H9 (cell line): ENCODE results near the gene ATAD3C. TPM values are rescaled to one million over a fixed set of nuclear protein-coding genes. Genes with fewer than 3 reads are reported as not detected.

ENCODE experiments used
- DNase-seq: peaks from one replicate; pipeline ENCODE4 v3.0.0-alpha.2; 2017
- H2AFZ ChIP-seq: one replicate; pipeline ENCODE4 v1.6.1; 2013; ENCODE audit warnings: mild to moderate bottlenecking, low read length, control low read depth, moderate library complexity
- H2AK5ac ChIP-seq: 2 replicates; pipeline ENCODE4 v1.6.1; 2013; ENCODE audit warnings: low read length, control low read depth, mixed read lengths; ENCODE audit not compliant: insufficient read length
- H2BK120ac ChIP-seq: one replicate; pipeline ENCODE4 v1.6.1; 2013; ENCODE audit warnings: low read depth, mild to moderate bottlenecking, low read length, control low read depth, inconsistent platforms; ENCODE audit not compliant: poor library complexity, severe bottlenecking
- H2BK12ac ChIP-seq: 2 replicates; pipeline ENCODE4 v1.6.1; 2013; ENCODE audit warnings: low read length, control low read depth, mixed read lengths, low read depth; ENCODE audit not compliant: insufficient read length
- H2BK15ac ChIP-seq: 2 replicates; pipeline ENCODE4 v1.6.1; 2013; ENCODE audit warnings: low read depth, low read length, control low read depth
- H2BK20ac ChIP-seq: one replicate; pipeline ENCODE4 v1.6.1; 2013; ENCODE audit warnings: low read depth, mild to moderate bottlenecking, low read length, control low read depth, inconsistent platforms; ENCODE audit not compliant: poor library complexity, severe bottlenecking
- H2BK5ac ChIP-seq: 2 replicates; pipeline ENCODE4 v1.6.1; 2013; ENCODE audit warnings: low read length, control low read depth, mixed read lengths; ENCODE audit not compliant: insufficient read length
- H3K14ac ChIP-seq: 2 replicates; pipeline ENCODE4 v1.6.1; 2013; ENCODE audit warnings: low read length, control low read depth; ENCODE audit not compliant: insufficient read depth
- H3K18ac ChIP-seq: 2 replicates; pipeline ENCODE4 v1.6.1; 2013; ENCODE audit warnings: low read depth, mild to moderate bottlenecking, mixed read lengths, low read length, control low read depth; ENCODE audit not compliant: insufficient read length
- H3K23ac ChIP-seq: 2 replicates; pipeline ENCODE4 v1.6.1; 2013; ENCODE audit warnings: low read length, control low read depth, mixed read lengths, low read depth; ENCODE audit not compliant: insufficient read length
- H3K23me2 ChIP-seq: 2 replicates; pipeline ENCODE4 v1.6.1; 2013; ENCODE audit warnings: low read depth, mild to moderate bottlenecking, mixed read lengths, low read length, control low read depth; ENCODE audit not compliant: insufficient read length, poor library complexity, severe bottlenecking
- H3K27ac ChIP-seq: 2 replicates; pipeline ENCODE4 v1.5.1; 2013; ENCODE audit warnings: low read length, control low read depth, mixed read lengths, low read depth; ENCODE audit not compliant: insufficient read length
- H3K27me3 ChIP-seq: 2 replicates; pipeline ENCODE4 v1.6.1; 2013; ENCODE audit warnings: low read length, control low read depth, inconsistent platforms; ENCODE audit not compliant: insufficient read depth
- H3K4ac ChIP-seq: 2 replicates; pipeline ENCODE4 v1.6.1; 2013; ENCODE audit warnings: low read depth, mild to moderate bottlenecking, control low read depth, inconsistent platforms, low read length, moderate library complexity
- H3K4me1 ChIP-seq: 2 replicates; pipeline ENCODE4 v1.6.1; 2013; ENCODE audit warnings: low read length, control low read depth, inconsistent platforms; ENCODE audit not compliant: insufficient read depth
- H3K4me2 ChIP-seq: 2 replicates; pipeline ENCODE4 v1.6.1; 2013; ENCODE audit warnings: low read length, control low read depth, mixed read lengths; ENCODE audit not compliant: insufficient read length, insufficient read depth
- H3K56ac ChIP-seq: 2 replicates; pipeline ENCODE4 v1.6.1; 2013; ENCODE audit warnings: low read depth, mild to moderate bottlenecking, mixed read lengths, low read length, control low read depth; ENCODE audit not compliant: insufficient read length
- H3K79me1 ChIP-seq: 2 replicates; pipeline ENCODE4 v1.6.1; 2013; ENCODE audit warnings: low read depth, mild to moderate bottlenecking, moderate library complexity, low read length, control low read depth, inconsistent platforms; ENCODE audit not compliant: insufficient read depth, poor library complexity, severe bottlenecking
- H3K79me2 ChIP-seq: 2 replicates; pipeline ENCODE4 v1.6.1; 2013; ENCODE audit warnings: low read length, control low read depth, inconsistent platforms; ENCODE audit not compliant: insufficient read depth
- H3K9ac ChIP-seq: 2 replicates; pipeline ENCODE4 v1.6.1; 2013; ENCODE audit warnings: low read length, control low read depth, mixed read lengths; ENCODE audit not compliant: insufficient read length; ENCODE audit errors: extremely low read depth
- H3K9me3 ChIP-seq: one replicate; pipeline ENCODE4 v1.6.1; 2013; ENCODE audit warnings: low read depth, low read length, inconsistent platforms; ENCODE audit not compliant: control insufficient read depth
- H3T11ph ChIP-seq: one replicate; pipeline ENCODE4 v1.6.1; 2013; ENCODE audit warnings: mild to moderate bottlenecking, low read length, control low read depth, inconsistent platforms
- H4K20me1 ChIP-seq: one replicate; pipeline ENCODE4 v1.6.1; 2013; ENCODE audit not compliant: control insufficient read depth, insufficient read length, insufficient read depth
- H4K5ac ChIP-seq: 2 replicates; pipeline ENCODE4 v1.6.1; 2013; ENCODE audit warnings: low read depth, mild to moderate bottlenecking, mixed read lengths, low read length, control low read depth; ENCODE audit not compliant: insufficient read length
- H4K8ac ChIP-seq: replicated peaks from 2 replicates; pipeline ENCODE4 v1.6.1; 2013; ENCODE audit warnings: low read length, control low read depth, mixed read lengths, low read depth; ENCODE audit not compliant: insufficient read length
- H4K91ac ChIP-seq: 2 replicates; pipeline ENCODE4 v1.6.1; 2013; ENCODE audit warnings: low read depth, mild to moderate bottlenecking, moderate library complexity, mixed read lengths, low read length, control low read depth; ENCODE audit not compliant: insufficient read length
- H3K27ac Mint-ChIP-seq, 3 experiments: 2 replicates in 2 of 3; 3 replicates in 1 of 3; pipeline ENCODE4 v1.8.0; 2020 to 2021; ENCODE audit warnings: mixed read lengths in 3 of 3, mild to moderate bottlenecking in 1 of 3, moderate library complexity in 1 of 3
- H3K27me3 Mint-ChIP-seq: 2 replicates; pipeline ENCODE4 v1.8.0; 2021; ENCODE audit warnings: low read depth, mild to moderate bottlenecking, moderate library complexity, mixed read lengths
- H3K36me3 Mint-ChIP-seq, 3 experiments: 2 replicates in 2 of 3; 3 replicates in 1 of 3; pipeline ENCODE4 v1.8.0; 2020 to 2021; ENCODE audit warnings: low read depth in 3 of 3, mixed read lengths in 3 of 3; ENCODE audit not compliant: insufficient read depth in 1 of 3
- H3K4me1 Mint-ChIP-seq, 2 experiments: 2 replicates each; pipeline ENCODE4 v1.8.0; 2020; ENCODE audit warnings: mixed read lengths in 2 of 2
- H3K4me3 Mint-ChIP-seq, 2 experiments: 2 replicates in 1 of 2; 3 replicates in 1 of 2; pipeline ENCODE4 v1.8.0; 2020 to 2021; ENCODE audit warnings: mild to moderate bottlenecking in 2 of 2, mixed read lengths in 2 of 2, moderate library complexity in 1 of 2
- H3K9me3 Mint-ChIP-seq, 2 experiments: 2 replicates in 1 of 2; 3 replicates in 1 of 2; pipeline ENCODE4 v1.8.0; 2020; ENCODE audit warnings: mild to moderate bottlenecking in 2 of 2, mixed read lengths in 2 of 2, moderate library complexity in 1 of 2
- CTCF ChIP-seq: fragments of 200-600 bp; sonication (generic); conservative IDR thresholded peaks from 3 replicates; pipeline ENCODE4 v1.8.0; 2021; ENCODE audit warnings: antibody characterized with exemption, mild to moderate bottlenecking
- WGBS: extraction: QIAGEN DNeasy Blood & Tissue Kit; methylation state at CpG from one replicate; pipeline ENCODE4 v1.1.7; 2013; ENCODE audit warnings: missing lambda C conversion rate, low lambda C conversion rate, mixed read lengths; ENCODE audit not compliant: insufficient read length; ENCODE audit errors: extremely low coverage; 5-methylcytosine and 5-hydroxymethylcytosine counted together
- total RNA-seq: library from RNA; stranded (reverse); gene quantifications from 2 replicates; pipeline ENCODE4 v1.2.1, GENCODE V29; 2021

ATAD3C gene
- total RNA-seq, 1 experiment from 2014 or later: 7.7 TPM

DNA sequence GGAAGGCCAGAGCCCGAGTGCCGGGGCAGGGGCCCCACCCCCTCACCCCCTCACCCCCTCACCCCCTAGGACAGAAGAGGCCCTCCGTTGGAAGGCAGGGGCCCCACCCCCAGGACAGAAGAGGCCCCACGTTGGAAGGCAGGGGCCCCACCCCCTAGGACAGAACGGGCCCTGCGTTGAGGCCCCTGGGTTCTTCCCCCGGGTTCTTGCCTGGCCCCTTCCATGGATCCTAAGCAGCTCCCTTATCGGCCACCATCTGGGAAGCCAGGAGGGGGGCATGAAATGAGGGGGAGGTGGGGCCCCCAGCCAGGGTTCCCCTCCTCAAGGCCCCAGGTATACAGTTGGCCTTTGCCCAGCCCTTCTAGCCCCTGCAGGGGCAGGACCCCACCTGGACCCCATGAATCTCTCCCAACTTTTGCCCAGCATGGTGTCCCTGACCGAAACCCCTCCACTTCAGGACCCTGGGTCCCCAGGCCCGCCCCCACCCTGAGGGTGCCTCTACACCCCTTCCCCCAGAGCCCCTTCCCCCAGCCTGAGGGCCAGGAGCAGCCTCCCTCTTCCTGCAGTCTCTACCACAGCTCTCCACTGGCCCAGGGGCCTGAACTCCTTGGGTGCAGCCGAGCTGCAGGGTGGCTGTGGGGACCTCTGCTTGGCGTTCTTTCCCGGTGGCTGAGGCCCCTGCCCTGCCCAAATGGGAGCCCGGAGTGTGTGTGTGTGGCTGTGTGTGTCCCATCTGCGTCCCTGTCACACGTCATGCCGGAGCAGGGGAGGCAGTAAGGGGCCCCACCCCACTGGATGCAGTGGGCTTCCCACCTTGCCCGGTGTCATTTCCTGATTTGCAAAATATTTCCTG, 18.3 kb upstream of the ATAD3C start:
- no peak overlapping the region for H4K8ac ChIP-seq
- no CpG with 5 or more reads among the region's 18 CpGs for WGBS
- H3K56ac ChIP-seq: no peak overlapping the region
- H3K9ac ChIP-seq: no peak overlapping the region
- H3K23me2 ChIP-seq: peaks cover 7% of the 10 kb centered on the region
- Mint-ChIP-seq H3K9me3 (peaks cover 3 to 4% of the 10 kb centered on the region in 2 experiments; a peak in 4 of 5 replicates), H3K27ac (no peak overlapping the region), H3K27me3 (no peaks in the 10 kb centered on the region), H3K4me3 (peak overlapping the region in 1 of 2 experiments; percentile 54; a peak in 1 of 5 replicates), H3K36me3 (peaks cover 3 to 5% (median 4%) of the 10 kb centered on the region in 3 experiments; a peak in 5 of 7 replicates), H3K4me1 (peaks cover 31 to 46% of the 10 kb centered on the region in 2 experiments)
- no peaks in the 10 kb centered on the region for H3K9me3 ChIP-seq
- H3T11ph ChIP-seq: no peak overlapping the region
- no peak overlapping the region for H2AK5ac ChIP-seq
- no peaks in the 10 kb centered on the region for H3K79me1 ChIP-seq
- no peak overlapping the region for H4K91ac ChIP-seq
- no peaks in the 10 kb centered on the region for H4K20me1 ChIP-seq
- no peak overlapping the region for H3K27ac ChIP-seq
- TF ChIP-seq CTCF: no peak
- H2BK120ac ChIP-seq: no peak overlapping the region
- H3K14ac ChIP-seq: 0 out of 2 replicates have a peak overlapping the region, but pooled peaks have one; percentile 53
- no peak overlapping the region for H3K4me2 ChIP-seq
- no peak overlapping the region for H4K5ac ChIP-seq
- no peak overlapping the region for H2AFZ ChIP-seq
- no peak overlapping the region for H2BK20ac ChIP-seq
- H2BK5ac ChIP-seq: no peak overlapping the region
- no peak for DNase-seq
- no peak overlapping the region for H3K4ac ChIP-seq
- H3K23ac ChIP-seq: no peak overlapping the region
- peaks cover 2% of the 10 kb centered on the region; the same call in 1 of the 2 replicates for H3K4me1 ChIP-seq
- no peak overlapping the region for H2BK15ac ChIP-seq
- no peaks in the 10 kb centered on the region for H3K27me3 ChIP-seq
- H3K18ac ChIP-seq: peak overlapping the region; percentile 17
- H3K79me2 ChIP-seq: no peaks in the 10 kb centered on the region
- H2BK12ac ChIP-seq: no peak overlapping the region
